PC-9 (cell line): ENCODE results near the gene GORASP1. TPM values are rescaled to one million over a fixed set of nuclear protein-coding genes. Genes with fewer than 3 reads are reported as not detected.

Experiments used
- BruUV-seq: library from RNA; stranded (reverse); fragments of 400-500 nt; replicated peaks from 2 replicates; lab custom pipeline; 2021; lab: Mats Ljungman, UMichigan
- CTCF ChIA-PET: fragments of 300-600 bp; sonication (Branson Sonifier 250); formaldehyde crosslinking; loops from one replicate; lab custom pipeline; 2022; ENCODE audit warnings: antibody characterized with exemption; lab: Charles Lee
- POLR2A ChIA-PET: fragments of 300-600 bp; sonication (Branson Sonifier 250); formaldehyde crosslinking; loops from one replicate; lab custom pipeline; 2022; ENCODE audit warnings: antibody characterized with exemption; ENCODE audit not compliant: unreplicated experiment; lab: Charles Lee
- DNase-seq, 2 experiments: peaks; one replicate each; pipeline versions ENCODE4 v3.0.0 to v3.0.0-alpha.2; 2015 to 2022; ENCODE audit warnings: mixed read lengths in 1 of 2
- H2AFZ ChIP-seq: fragments of 200-600 bp; sonication (generic); 2 replicates; pipeline ENCODE4 v1.8.1; 2017; ENCODE audit warnings: antibody characterized with exemption
- H3F3A ChIP-seq: fragments of 200-600 bp; sonication (generic); 2 replicates; pipeline ENCODE4 v1.8.1; 2017; ENCODE audit warnings: antibody characterized with exemption, mild to moderate bottlenecking, low read depth; ENCODE audit not compliant: insufficient read depth
- H3K27ac ChIP-seq: fragments of 200-600 bp; sonication (generic); 2 replicates; pipeline ENCODE4 v1.6.1; 2016; ENCODE audit warnings: mixed run types
- H3K27me3 ChIP-seq: fragments of 200-600 bp; sonication (generic); 2 replicates; pipeline ENCODE4 v1.6.1; 2016; ENCODE audit warnings: low read depth, mixed run types; ENCODE audit not compliant: insufficient read depth
- H3K36me3 ChIP-seq: fragments of 200-600 bp; sonication (generic); 2 replicates; pipeline ENCODE4 v1.6.1; 2016; ENCODE audit warnings: low read depth, mixed run types
- H3K4me1 ChIP-seq: fragments of 200-600 bp; sonication (generic); replicated peaks from 2 replicates; pipeline ENCODE4 v1.6.1; 2016; ENCODE audit warnings: mixed run types; ENCODE audit not compliant: insufficient read depth
- H3K4me2 ChIP-seq: fragments of 200-600 bp; sonication (generic); 2 replicates; pipeline ENCODE4 v1.6.1; 2017; ENCODE audit warnings: mixed run types
- H3K4me3 ChIP-seq: fragments of 200-600 bp; sonication (generic); 2 replicates; pipeline ENCODE4 v1.6.1; 2016; ENCODE audit warnings: mixed run types
- H3K79me2 ChIP-seq: fragments of 200-600 bp; sonication (generic); 2 replicates; pipeline ENCODE4 v1.6.1; 2017; ENCODE audit warnings: low read depth, mixed run types
- H3K9me2 ChIP-seq: fragments of 200-600 bp; sonication (generic); 2 replicates; pipeline ENCODE4 v1.8.1; 2017; ENCODE audit warnings: mild to moderate bottlenecking; ENCODE audit not compliant: insufficient read depth
- H3K9me3 ChIP-seq: fragments of 200-600 bp; sonication (generic); 2 replicates; pipeline ENCODE4 v1.8.1; 2016; ENCODE audit warnings: low read depth; ENCODE audit not compliant: insufficient read depth
- H4K20me1 ChIP-seq: fragments of 200-600 bp; sonication (generic); 2 replicates; pipeline ENCODE4 v1.8.1; 2017; ENCODE audit not compliant: insufficient read depth
- EZH2 ChIP-seq: fragments of 200-600 bp; sonication (generic); IDR thresholded peaks from 2 replicates; pipeline ENCODE4 v1.8.0; 2017; ENCODE audit warnings: antibody characterized with exemption, low read depth
- intact Hi-C: fragments of 100-400 bp; cut with micrococcal nuclease; formaldehyde crosslinking; loops from one replicate; pipeline ENCODE4 v1.10.0; 2022; ENCODE audit not compliant: unreplicated experiment
- total RNA-seq: library from RNA; stranded (reverse); gene quantifications from 2 replicates; pipeline ENCODE4 v1.2.3, GENCODE V29; 2021
- TF ChIP-seq, protein P1 (sequence below): fragments of 200-600 bp; sonication (generic); conservative IDR thresholded peaks from 2 replicates; pipeline ENCODE4 v1.6.1; 2017; ENCODE audit warnings: mixed run types, antibody characterized with exemption, mild to moderate bottlenecking, moderate library complexity

Gene GORASP1
- total RNA-seq, 1 experiment from 2014 or later: 43.4 TPM

DNA sequence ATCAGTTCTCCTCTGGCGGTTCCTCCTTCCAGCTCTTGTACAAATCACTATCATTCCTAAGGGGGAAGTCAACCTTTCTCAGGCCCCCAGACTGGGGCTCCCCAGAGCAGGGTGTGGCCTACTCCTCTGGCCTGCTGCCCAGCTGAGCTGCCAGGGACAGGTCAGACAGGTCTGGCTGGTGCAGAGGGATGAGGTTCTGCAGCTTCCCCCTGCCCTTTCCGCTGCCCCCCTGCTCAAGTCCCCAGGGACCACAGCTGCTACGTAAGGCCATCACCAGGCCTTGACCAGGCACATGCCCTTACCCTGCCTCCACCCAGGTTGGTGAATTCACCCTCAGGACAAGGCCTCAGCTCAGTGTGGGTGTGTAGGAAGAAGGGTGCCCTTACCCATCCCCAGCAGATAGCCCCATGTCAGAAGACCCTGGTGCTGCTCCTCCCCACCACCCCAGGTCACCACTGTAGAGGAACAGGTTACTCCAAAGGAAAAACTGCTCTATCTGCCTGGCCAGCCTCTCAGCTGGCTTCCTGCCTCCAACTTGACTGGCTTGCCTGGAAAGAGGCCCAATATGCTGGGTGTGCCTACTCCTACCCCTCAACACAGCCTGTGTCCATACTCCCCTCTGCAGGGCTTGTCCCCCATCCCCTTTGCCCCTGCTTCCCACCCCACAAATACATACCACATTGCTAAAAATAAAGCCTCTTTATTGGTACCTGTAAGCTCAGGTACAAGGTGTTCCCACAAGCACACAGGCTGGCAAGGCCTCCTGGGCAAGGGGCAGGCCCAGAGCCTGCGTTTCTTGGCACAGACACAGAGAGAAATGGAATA, 34.0 kb upstream of the GORASP1 start:
- no peaks in the 10 kb centered on the region for H4K20me1 ChIP-seq
- intact Hi-C loops: loop anchor here (1.0 to 10.0 kb wide), 5 partner anchors 10 to 1197 kb away; partner anchors contain the start of genes GORASP1 and TTC21A
- H3K36me3 ChIP-seq: no peaks in the 10 kb centered on the region
- CTCF ChIA-PET: no interaction called here
- no TSS peak for BruUV-seq
- H3K4me3 ChIP-seq: no peak overlapping the region; the same call in 1 of the 2 replicates
- peak overlapping the region; percentile 76 for H3K4me2 ChIP-seq
- no peak for TF ChIP-seq EZH2
- TF ChIP-seq, protein P1, sequence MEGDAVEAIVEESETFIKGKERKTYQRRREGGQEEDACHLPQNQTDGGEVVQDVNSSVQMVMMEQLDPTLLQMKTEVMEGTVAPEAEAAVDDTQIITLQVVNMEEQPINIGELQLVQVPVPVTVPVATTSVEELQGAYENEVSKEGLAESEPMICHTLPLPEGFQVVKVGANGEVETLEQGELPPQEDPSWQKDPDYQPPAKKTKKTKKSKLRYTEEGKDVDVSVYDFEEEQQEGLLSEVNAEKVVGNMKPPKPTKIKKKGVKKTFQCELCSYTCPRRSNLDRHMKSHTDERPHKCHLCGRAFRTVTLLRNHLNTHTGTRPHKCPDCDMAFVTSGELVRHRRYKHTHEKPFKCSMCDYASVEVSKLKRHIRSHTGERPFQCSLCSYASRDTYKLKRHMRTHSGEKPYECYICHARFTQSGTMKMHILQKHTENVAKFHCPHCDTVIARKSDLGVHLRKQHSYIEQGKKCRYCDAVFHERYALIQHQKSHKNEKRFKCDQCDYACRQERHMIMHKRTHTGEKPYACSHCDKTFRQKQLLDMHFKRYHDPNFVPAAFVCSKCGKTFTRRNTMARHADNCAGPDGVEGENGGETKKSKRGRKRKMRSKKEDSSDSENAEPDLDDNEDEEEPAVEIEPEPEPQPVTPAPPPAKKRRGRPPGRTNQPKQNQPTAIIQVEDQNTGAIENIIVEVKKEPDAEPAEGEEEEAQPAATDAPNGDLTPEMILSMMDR: no peak
- H3K4me1 ChIP-seq: peaks cover 52% of the 10 kb centered on the region
- POLR2A ChIA-PET: interaction anchor here (0.6 to 1.1 kb wide), 4 partner anchors 8 to 37 kb away, joined by 3 to 32 read pairs (median 16); no protein-coding TSS in a partner anchor
- H3K27ac ChIP-seq: peak overlapping the region; percentile 77
- H3K9me2 ChIP-seq: no peaks in the 10 kb centered on the region
- peak; percentile 92 to 97 for DNase-seq
- H3K79me2 ChIP-seq: peaks cover 13% of the 10 kb centered on the region
- H2AFZ ChIP-seq: no peak overlapping the region
- H3K9me3 ChIP-seq: no peaks in the 10 kb centered on the region
- peaks cover 37% of the 10 kb centered on the region for H3F3A ChIP-seq
- H3K27me3 ChIP-seq: no peaks in the 10 kb centered on the region

DNA sequence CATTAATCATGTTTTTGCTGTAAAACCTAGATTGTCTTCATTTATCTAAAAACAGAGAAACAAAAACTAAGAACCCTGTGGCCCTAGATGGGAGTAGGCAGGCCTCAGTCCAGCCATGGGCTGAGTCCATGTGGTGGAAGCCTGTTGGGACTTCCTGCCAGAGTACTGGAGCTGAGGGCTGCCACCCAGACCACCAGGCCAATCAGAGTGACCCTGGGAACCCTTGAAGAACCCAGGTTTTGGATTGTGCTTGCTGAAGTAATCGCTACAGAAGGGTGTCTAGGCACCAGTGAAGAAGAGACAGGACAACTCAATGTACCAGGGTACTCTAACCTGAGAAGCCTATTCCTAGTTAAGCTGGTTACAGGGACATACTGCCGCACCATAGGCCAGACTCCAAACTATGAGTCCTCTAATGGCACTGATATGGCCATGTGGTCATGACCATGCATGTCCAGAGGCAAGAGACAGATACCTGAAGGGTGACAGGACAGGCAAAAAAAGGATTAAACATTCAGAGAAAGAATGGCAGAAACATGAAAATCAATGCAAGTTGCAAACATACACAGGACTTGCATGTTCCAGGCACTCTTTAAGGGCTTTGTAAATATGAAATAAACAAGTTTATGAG, 33.0 kb upstream of the GORASP1 start:
- H3K4me3 ChIP-seq: no peak overlapping the region
- H3K4me1 ChIP-seq: peaks cover 44% of the 10 kb centered on the region
- no peak for TF ChIP-seq EZH2
- TF ChIP-seq, protein P1: no peak
- ChIA-PET POLR2A (interaction anchor here (0.6 to 0.9 kb wide), 2 partner anchors 15 to 37 kb away, joined by 3 to 32 read pairs; no protein-coding TSS in a partner anchor), CTCF (no interaction called here)
- BruUV-seq: no TSS peak
- no peaks in the 10 kb centered on the region for H3K36me3 ChIP-seq
- no peaks in the 10 kb centered on the region for H3K9me3 ChIP-seq
- peak in 1 of 2 experiments; percentile 50 for DNase-seq
- intact Hi-C loops: loop anchor here (2.0 to 10.0 kb wide), 2 partner anchors 34 to 1196 kb away; partner anchors contain the start of genes GORASP1 and TTC21A
- H3F3A ChIP-seq: peaks cover 32% of the 10 kb centered on the region
- no peaks in the 10 kb centered on the region for H3K9me2 ChIP-seq
- H3K27me3 ChIP-seq: no peaks in the 10 kb centered on the region
- H3K4me2 ChIP-seq: peak overlapping the region; percentile 76
- H3K27ac ChIP-seq: peak overlapping the region; percentile 77
- no peak overlapping the region for H2AFZ ChIP-seq
- H3K79me2 ChIP-seq: peaks cover 5% of the 10 kb centered on the region; the same call in 1 of the 2 replicates
- H4K20me1 ChIP-seq: no peaks in the 10 kb centered on the region

DNA sequence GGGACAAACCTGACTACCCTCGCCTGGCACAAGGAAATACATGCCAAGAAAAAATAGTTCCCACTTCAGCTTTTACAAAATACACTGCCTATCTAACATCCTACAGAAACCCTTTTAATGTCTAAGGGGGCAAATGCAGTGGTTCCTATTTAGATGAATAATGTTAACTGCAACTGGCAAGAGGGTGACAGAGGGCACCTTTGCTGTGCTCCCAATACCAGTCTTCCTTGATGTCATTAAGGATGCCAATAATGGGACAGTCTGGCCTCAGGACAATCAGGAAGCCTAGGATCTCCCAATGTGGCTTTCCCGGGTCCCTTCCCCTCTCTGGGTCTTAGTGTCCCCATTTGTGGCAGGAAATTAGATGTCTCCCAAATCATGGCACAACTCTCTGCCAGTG, 32.0 kb upstream of the GORASP1 start:
- no peaks in the 10 kb centered on the region for H3K9me3 ChIP-seq
- ChIA-PET CTCF (no interaction called here), POLR2A (no interaction called here)
- no peaks in the 10 kb centered on the region for H3K36me3 ChIP-seq
- no peak overlapping the region for H3K27ac ChIP-seq
- no peak for DNase-seq
- intact Hi-C loops: no loop called here
- no peaks in the 10 kb centered on the region for H4K20me1 ChIP-seq
- peaks cover 32% of the 10 kb centered on the region for H3F3A ChIP-seq
- no peaks in the 10 kb centered on the region for H3K27me3 ChIP-seq
- H3K4me2 ChIP-seq: no peak overlapping the region
- no peaks in the 10 kb centered on the region for H3K9me2 ChIP-seq
- 0 out of 2 replicates have a peak, but pooled peaks cover 5% of the 10 kb centered on the region for H3K79me2 ChIP-seq
- no peak overlapping the region for H3K4me3 ChIP-seq
- TF ChIP-seq, protein P1: no peak
- no peak for TF ChIP-seq EZH2
- peaks cover 44% of the 10 kb centered on the region for H3K4me1 ChIP-seq
- H2AFZ ChIP-seq: no peak overlapping the region
- BruUV-seq: no TSS peak
